ENCODE results near the gene ZSCAN29.

DNA sequence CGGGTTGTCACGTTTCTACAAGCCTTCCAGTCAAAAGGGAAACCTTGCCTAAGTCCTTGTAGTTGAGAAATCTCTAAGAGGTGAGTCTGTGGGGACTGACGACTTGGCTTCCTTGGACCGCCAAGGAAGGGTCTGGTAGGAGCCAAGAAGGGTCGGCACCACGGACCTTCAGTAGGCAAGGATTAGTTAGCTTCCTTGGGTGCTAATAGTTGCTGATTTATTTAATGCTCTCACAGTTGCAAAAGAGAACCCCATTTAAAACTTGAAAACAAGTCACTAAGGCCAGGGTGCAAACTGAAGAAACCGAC, 40.1 kb downstream of the ZSCAN29 start:
- TF ChIP-seq, protein P1, sequence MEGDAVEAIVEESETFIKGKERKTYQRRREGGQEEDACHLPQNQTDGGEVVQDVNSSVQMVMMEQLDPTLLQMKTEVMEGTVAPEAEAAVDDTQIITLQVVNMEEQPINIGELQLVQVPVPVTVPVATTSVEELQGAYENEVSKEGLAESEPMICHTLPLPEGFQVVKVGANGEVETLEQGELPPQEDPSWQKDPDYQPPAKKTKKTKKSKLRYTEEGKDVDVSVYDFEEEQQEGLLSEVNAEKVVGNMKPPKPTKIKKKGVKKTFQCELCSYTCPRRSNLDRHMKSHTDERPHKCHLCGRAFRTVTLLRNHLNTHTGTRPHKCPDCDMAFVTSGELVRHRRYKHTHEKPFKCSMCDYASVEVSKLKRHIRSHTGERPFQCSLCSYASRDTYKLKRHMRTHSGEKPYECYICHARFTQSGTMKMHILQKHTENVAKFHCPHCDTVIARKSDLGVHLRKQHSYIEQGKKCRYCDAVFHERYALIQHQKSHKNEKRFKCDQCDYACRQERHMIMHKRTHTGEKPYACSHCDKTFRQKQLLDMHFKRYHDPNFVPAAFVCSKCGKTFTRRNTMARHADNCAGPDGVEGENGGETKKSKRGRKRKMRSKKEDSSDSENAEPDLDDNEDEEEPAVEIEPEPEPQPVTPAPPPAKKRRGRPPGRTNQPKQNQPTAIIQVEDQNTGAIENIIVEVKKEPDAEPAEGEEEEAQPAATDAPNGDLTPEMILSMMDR (IDR thresholded peaks at IDR 0.05), result no peak
- no peak for TF ChIP-seq POLR2A (IDR thresholded peaks at IDR 0.05)
